Measurements from ENCODE around the gene CCL1.

DNA sequence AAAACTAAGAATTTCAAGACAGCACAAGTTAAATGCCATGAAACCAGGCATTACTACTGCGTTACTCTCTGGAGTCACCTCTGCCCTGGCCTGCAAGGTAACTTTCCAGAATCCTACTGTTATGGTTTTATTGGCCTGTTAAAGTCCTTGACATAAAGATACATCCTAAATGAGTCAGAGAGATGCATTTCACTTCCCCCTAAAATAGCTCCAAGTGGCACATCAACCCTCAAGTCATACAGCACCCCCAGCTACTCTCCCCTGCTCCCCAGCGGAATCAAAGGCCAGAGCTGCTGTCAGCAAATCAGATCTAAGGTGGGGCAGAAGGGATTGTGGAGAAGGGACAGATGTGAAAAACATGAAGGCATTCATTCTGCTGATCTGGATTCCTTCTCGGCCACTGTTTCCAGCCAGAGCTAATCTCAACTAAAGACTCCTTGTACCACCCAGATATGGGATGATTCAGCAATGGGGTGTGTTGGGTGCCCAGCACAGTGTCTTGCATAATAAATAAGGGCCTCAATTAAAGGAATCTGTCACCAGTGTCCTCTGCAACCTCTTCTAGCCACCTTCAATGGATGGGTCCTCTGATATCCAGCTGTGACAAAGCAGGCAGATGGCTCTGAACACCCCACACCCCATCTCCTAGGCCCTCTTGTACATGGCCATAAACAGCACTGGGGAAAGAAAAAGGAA is 8.5 kb upstream of the CCL1 start:
- TF ChIP-seq RAD51 (IDR thresholded peaks at IDR 0.05; ENCODE audit: borderline replicate concordance, low read depth) (no peak), MYC (IDR thresholded peaks at IDR 0.05; ENCODE audit: low read depth, low read length) (no peak), MYC (CRISPR knock-in tag; IDR thresholded peaks at IDR 0.05; ENCODE audit: borderline replicate concordance, low read depth) (no peak), POLR2A (conservative IDR thresholded peaks at IDR 0.05) (no peak), FOXA1 (IDR thresholded peaks at IDR 0.05; ENCODE audit: borderline replicate concordance) (no peak)
- TF ChIP-seq, protein P1, sequence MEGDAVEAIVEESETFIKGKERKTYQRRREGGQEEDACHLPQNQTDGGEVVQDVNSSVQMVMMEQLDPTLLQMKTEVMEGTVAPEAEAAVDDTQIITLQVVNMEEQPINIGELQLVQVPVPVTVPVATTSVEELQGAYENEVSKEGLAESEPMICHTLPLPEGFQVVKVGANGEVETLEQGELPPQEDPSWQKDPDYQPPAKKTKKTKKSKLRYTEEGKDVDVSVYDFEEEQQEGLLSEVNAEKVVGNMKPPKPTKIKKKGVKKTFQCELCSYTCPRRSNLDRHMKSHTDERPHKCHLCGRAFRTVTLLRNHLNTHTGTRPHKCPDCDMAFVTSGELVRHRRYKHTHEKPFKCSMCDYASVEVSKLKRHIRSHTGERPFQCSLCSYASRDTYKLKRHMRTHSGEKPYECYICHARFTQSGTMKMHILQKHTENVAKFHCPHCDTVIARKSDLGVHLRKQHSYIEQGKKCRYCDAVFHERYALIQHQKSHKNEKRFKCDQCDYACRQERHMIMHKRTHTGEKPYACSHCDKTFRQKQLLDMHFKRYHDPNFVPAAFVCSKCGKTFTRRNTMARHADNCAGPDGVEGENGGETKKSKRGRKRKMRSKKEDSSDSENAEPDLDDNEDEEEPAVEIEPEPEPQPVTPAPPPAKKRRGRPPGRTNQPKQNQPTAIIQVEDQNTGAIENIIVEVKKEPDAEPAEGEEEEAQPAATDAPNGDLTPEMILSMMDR (IDR thresholded peaks at IDR 0.05 in 2 of 3, conservative IDR thresholded peaks at IDR 0.05 in 1 of 3; ENCODE audit: insufficient read depth in 2 of 3, low read depth in 1 of 3, low read length in 3 of 3): no peak
- TF ChIP-seq, protein P2, sequence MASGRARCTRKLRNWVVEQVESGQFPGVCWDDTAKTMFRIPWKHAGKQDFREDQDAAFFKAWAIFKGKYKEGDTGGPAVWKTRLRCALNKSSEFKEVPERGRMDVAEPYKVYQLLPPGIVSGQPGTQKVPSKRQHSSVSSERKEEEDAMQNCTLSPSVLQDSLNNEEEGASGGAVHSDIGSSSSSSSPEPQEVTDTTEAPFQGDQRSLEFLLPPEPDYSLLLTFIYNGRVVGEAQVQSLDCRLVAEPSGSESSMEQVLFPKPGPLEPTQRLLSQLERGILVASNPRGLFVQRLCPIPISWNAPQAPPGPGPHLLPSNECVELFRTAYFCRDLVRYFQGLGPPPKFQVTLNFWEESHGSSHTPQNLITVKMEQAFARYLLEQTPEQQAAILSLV (tag; IDR thresholded peaks at IDR 0.05): no peak
- TF ChIP-seq, protein P3, sequence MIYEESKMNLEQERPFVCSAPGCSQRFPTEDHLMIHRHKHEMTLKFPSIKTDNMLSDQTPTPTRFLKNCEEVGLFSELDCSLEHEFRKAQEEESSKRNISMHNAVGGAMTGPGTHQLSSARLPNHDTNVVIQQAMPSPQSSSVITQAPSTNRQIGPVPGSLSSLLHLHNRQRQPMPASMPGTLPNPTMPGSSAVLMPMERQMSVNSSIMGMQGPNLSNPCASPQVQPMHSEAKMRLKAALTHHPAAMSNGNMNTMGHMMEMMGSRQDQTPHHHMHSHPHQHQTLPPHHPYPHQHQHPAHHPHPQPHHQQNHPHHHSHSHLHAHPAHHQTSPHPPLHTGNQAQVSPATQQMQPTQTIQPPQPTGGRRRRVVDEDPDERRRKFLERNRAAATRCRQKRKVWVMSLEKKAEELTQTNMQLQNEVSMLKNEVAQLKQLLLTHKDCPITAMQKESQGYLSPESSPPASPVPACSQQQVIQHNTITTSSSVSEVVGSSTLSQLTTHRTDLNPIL (CRISPR knock-in tag; IDR thresholded peaks at IDR 0.05): no peak

Data from K562 (cell line).